IPS DF 4.7 (cell line): Measurements from ENCODE around the gene IGLL5.

ENCODE experiments used
- DNase-seq: peaks from one replicate; pipeline ENCODE4 v3.0.0-alpha.2; 2013; ENCODE audit warnings: low spot score; ENCODE audit errors: extremely low read depth

The IGLL5 gene

GRCh38 chr22:22938672-22939587 is 51.3 kb downstream of the IGLL5 start:
- DNase-seq, result no peak

GRCh38 chr22:22939588-22940368 is 52.2 kb downstream of the IGLL5 start:
- DNase-seq, result no peak

DNA sequence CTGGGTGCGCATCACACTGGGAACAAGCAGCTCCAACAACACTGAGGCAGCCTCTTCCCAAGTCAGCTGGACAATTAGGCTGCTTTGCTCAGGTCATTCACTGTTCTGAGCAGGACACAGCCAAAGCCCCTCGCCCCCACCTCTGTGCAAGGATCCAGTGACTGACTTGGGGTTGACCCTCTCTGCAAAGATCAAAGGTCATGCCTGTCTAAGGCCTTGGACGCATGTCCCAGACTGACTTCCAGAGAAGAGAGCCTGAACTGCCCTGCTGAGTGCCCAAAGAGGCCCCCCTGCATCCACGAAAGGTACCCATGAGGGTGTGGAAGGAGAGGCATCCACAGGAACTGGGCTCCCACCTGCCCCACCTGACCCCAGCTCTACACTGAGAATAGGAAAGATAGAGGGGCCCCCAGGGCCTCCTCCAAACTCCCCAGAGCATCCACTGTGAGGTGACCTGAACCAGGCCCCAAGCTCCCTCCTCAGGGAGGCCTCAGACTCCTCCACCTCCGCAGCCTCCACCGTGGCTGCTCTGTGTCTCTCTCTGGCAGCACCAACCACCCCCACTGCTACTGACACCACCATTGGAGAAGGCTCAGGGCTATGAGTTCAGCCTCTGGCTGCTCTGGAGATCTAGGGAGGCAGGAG is 53.5 kb downstream of the IGLL5 start:
- DNase-seq, result no peak

- no peak for DNase-seq
These were observed 54.4 kb downstream of the IGLL5 start for GRCh38 chr22:22941831-22942510.

DNA sequence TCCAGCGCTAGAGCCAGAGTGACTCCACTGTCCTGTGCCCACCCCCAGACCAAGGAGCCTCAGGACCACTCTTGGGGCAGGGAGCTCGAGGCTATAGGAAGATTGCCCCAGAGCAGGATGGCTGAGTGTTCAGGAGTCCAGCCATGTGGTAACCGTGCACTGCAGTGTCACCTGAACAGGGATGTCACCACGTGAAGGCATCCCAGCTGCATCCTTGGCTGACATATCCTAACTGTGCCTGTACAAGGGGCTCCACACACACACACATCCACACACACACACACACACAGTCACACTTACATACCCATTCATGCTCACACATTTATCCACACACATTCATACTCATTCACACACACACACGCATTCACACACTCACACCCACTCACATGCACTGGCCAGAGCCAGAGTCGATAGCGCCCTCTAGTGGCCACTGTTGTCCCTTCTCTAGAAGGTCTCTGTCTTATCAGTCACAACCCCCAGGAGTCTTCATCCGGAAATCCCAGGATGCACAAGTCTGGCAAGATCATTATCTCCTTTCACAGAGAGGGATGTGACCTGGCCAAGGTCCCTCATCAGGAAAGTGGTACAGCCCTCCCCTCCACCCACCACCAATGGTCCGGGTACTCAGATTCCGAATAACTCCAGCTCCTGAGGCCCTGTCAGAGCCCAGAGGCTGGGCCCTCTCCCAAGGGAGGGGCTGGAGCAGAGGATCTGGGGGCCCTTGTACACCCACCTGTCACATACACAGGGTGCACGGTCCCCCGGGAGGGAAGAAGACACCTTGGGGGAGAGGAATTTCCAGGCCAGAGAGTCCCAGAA is 55.1 kb downstream of the IGLL5 start:
- no peak for DNase-seq

DNA sequence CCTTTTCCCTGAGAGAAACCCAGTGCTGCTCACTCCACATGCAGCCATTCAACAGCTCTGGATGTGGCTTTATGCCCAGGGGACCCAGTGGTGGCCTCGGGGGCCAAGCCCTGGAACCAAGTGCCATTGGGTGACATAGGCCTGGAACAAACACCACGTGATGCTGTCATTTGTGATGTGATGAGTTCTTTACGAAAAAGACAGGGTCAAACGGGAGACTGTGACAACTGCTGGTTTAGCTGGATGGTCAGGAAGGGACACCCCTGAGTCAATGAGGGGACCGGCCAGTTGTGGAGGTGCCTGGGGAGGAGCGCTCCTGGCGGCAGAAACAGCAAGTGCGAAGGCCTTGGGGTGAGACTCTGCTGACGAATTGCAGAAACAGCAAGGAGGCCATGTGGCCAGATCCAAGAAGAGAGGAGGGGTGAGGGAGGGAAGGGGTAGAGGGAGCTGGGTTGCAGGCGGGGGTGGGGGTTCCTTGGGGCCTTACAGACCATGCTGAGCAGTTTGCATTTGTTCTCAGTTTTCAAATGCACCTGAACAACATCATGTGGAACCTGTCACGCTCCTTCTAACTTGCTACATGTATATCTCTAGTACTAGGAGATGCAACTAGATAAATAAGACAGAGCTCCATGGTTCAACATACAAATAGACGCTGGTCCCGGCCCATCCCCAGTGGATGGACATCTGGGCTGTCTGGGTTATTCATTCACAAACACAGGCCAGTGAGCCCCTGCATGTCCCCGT is 56.1 kb downstream of the IGLL5 start:
- DNase-seq, result no peak

DNA sequence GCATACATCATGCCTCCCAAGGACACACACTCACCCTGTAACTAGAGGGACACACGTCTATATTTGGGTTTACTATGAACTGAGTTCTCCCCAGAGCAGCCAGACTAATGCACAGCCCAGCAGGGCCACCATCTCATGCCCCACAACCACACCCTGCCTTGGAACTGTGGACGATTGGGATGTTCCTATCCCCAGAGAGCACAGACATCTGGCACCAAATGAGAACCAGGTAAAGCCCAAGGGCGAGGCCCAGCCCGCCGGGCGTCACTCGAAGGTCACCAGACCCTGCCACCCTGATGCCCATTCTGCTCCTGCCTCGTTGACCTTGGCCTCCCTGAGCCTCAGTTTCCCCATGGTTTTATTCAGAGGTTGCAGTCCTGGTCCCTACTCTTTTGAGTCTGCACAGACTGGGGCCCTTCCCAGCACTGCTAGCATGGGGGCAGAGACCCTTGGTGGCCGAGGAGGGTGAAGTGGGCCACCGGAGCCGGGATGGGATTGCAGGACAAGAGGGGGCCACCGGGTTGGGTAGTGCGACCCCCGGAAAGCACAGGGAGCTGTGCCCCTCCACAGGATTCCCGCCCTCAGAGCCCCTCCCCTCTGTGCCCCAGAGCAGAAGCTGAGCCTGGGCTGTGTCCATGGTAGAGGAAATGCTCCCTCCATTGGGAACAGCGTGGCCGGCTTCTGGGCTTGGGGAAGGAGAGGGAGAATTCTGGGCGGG is 56.8 kb downstream of the IGLL5 start:
- DNase-seq, result no peak

- DNase-seq, result no peak
These were observed 57.6 kb downstream of the IGLL5 start for GRCh38 chr22:22945195-22945594.
